Pancreas (tissue), 10 donors: Measurements from ENCODE around the gene TMEM42. TPM values are rescaled to one million over a fixed set of nuclear protein-coding genes. Genes with fewer than 3 reads are reported as not detected.

ENCODE experiments used
- ATAC-seq, 4 donors: fragments of 200-7000 bp; cut with Tn5 transposase; one replicate each; pipeline versions ENCODE4 v1.8.0 to v1.9.1; 2020; ENCODE audit warnings: mild to moderate bottlenecking in 4 of 4, moderate library complexity in 4 of 4
- DNase-seq, 6 donors: peaks; one replicate each; pipeline ENCODE4 v3.0.0-alpha.2; 2020
- FAIRE-seq: peaks from 2 replicates; lab custom pipeline; 2012; peaks lifted over from hg19 to GRCh38; lab: Jason Lieb, UNC
- H3K27ac ChIP-seq, 4 donors: fragments of 200-600 bp; sonication (generic); 1 replicate in 3 of 4; 2 replicates in 1 of 4; pipeline versions ENCODE4 v1.5.0 to v1.8.0; 2020
- H3K27me3 ChIP-seq, 4 donors: fragments of 200-600 bp; one replicate each; pipeline ENCODE4 v1.8.0; 2021
- H3K36me3 ChIP-seq, 3 donors: fragments of 200-600 bp; sonication (generic) in 1 of 3; one replicate each; pipeline versions ENCODE4 v1.5.0 to v1.8.0; 2020 to 2021
- H3K4me1 ChIP-seq, 3 donors: fragments of 200-600 bp; one replicate each; pipeline ENCODE4 v1.8.0; 2021
- H3K4me3 ChIP-seq, 4 donors: fragments of 200-600 bp; sonication (generic) in 2 of 4; one replicate each; pipeline versions ENCODE4 v1.5.0 to v1.8.0; 2020 to 2021
- H3K9me3 ChIP-seq, 4 donors: fragments of 200-600 bp; one replicate each; pipeline ENCODE4 v1.8.0; 2021
- CTCF ChIP-seq, 4 donors: fragments of 200-600 bp; sonication (generic) in 3 of 4; IDR thresholded peaks; one replicate each; pipeline versions ENCODE4 v1.5.0 to v1.8.0; 2021; ENCODE audit warnings: antibody characterized with exemption in 4 of 4
- WGBS, 2 donors: extraction: QIAGEN DNeasy Blood & Tissue Kit; methylation state at CpG; one replicate each; pipeline ENCODE4 v1.1.7; 2013; 5-methylcytosine and 5-hydroxymethylcytosine counted together
- intact Hi-C, 3 donors: fragments of 100-400 bp; cut with DNase I; formaldehyde crosslinking; loops; one replicate each; pipeline versions ENCODE4 v1.11.1 to v1.14.2; 2022
- polyA plus RNA-seq, 2 donors: library from polyadenylated mRNA; stranded (reverse); fragments of 200-250 nt; gene quantifications; one replicate each; pipeline ENCODE4 v1.2.3, GENCODE V29; 2013
- total RNA-seq, 6 donors: library from RNA; stranded (reverse); fragmentation: NEBNext Ultra II Directional in 4 of 6; extraction: Animal tissue kit (Norgen Biotek cat#: 25700) in 4 of 6; gene quantifications; one replicate each; pipeline versions ENCODE4 v1.2.1 to v1.2.4, GENCODE V29; 2021 to 2023
- donor health status: healthy with polysubstance abuse.
- donor health status: DM: no; HTN: no; CAD: no; lungs with moderate emphysema.
- donor health status: DM: no; HTN: no; CAD: no.
- donor health status: control.
- donor health status: control.
- donor health status: Bipolar disorder and iron deficiency.
- donor health status: DM: yes; HTN: yes; CAD: no.
- donor health status: DM: no; HTN: no; CAD: no.
- donor health status: DM: no; HTN: no; CAD: no.
- donor health status: DM: yes; HTN: yes; CAD: no.

Gene TMEM42
- total and polyA plus RNA-seq, 8 donors = 4.3 to 20.0 (median 6.5) TPM

GRCh38 chr3:44896440-44896839 lies 34.7 kb downstream of the TMEM42 start:
- Histone ChIP-seq H3K4me3 (no peak overlapping the region), H3K27ac (no peak overlapping the region), H3K9me3 (no peaks in the 10 kb centered on the region), H3K27me3 (no peaks in the 10 kb centered on the region), H3K4me1 (no peaks in the 10 kb centered on the region), H3K36me3 (no peaks in the 10 kb centered on the region)
- TF ChIP-seq CTCF (IDR thresholded peaks at IDR 0.05) = no peak
- FAIRE-seq (no peak), ATAC-seq (no peak), DNase-seq (no peak)
- WGBS, 2 donors = 82 to 89% methylated on average over 2 of the region's 2 CpGs
- intact Hi-C loops = no loop called here

- intact Hi-C loops = no loop called here
- no peak for FAIRE-seq
- WGBS, 2 donors = 55 to 65% methylated on average over 13 of the region's 13 CpGs
These were observed 38.1 kb downstream of the TMEM42 start for GRCh38 chr3:44899683-44900367.

DNA sequence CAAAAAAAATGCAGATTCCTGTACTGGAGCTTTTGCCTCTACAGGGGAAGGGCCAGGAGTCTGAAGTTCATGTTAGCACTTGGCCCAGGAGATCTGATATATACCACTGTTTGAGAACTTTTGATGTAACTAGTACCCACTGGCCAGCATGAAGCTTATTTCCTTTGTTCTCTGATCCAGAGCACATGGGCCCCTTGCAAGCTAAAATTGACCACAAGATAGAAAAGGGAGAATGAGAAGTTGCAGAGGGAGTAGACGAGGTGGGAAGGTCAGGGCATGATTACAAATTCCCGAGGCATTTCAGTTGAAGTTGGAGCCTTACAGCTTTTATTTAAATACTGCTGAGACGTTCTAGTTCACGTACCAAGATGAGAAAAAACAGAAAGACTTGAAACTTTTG lies 40.9 kb downstream of the TMEM42 start:
- intact Hi-C loops = no loop called here
- H3K36me3 ChIP-seq = no peaks in the 10 kb centered on the region
- WGBS, 2 donors = 39 to 56% methylated on average over 4 of the region's 4 CpGs
- FAIRE-seq = no peak
- no peak for ATAC-seq
- no peak overlapping the region for H3K4me3 ChIP-seq
- H3K27ac ChIP-seq = no peak overlapping the region
- TF ChIP-seq CTCF (IDR thresholded peaks at IDR 0.05) = no peak
- no peaks in the 10 kb centered on the region for H3K9me3 ChIP-seq
- no peaks in the 10 kb centered on the region for H3K4me1 ChIP-seq
- no peak for DNase-seq
- H3K27me3 ChIP-seq = no peaks in the 10 kb centered on the region

More at GRCh38 chr3:44899683-44900367, 38.1 kb downstream of the TMEM42 start:
- DNase-seq (no peak), ATAC-seq (no peak)
- no peak for TF ChIP-seq CTCF (IDR thresholded peaks at IDR 0.05)
- Histone ChIP-seq H3K36me3 (no peaks in the 10 kb centered on the region), H3K4me3 (no peak overlapping the region), H3K9me3 (no peaks in the 10 kb centered on the region), H3K27me3 (no peaks in the 10 kb centered on the region), H3K27ac (no peak overlapping the region), H3K4me1 (no peaks in the 10 kb centered on the region)

DNA sequence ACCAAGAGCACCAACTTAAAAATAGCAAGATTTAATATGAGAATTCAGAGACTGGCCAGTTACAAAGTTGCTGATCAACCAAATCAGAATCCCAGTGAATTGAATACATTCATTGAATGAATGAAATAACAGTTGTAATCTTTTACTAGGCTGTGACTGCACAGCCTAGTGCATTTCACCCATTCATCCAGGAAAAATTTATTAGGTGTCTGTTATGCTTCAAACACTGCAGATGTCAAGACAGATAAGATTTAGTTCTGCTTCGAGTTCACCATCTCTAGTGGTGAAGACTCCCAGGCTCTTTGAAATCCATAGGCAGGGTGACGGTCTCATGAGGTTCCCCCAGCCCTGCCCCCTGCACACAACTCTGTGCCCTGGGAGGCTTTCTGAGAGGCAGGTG lies 41.6 kb downstream of the TMEM42 start:
- ATAC-seq (no peak), DNase-seq (no peak), FAIRE-seq (no peak)
- H3K9me3 ChIP-seq = no peaks in the 10 kb centered on the region
- H3K27ac ChIP-seq = no peak overlapping the region
- no peaks in the 10 kb centered on the region for H3K36me3 ChIP-seq
- H3K27me3 ChIP-seq = no peaks in the 10 kb centered on the region
- 30 to 49% methylated on average over 2 of the region's 2 CpGs for WGBS, 2 donors
- no peaks in the 10 kb centered on the region for H3K4me1 ChIP-seq
- intact Hi-C loops = no loop called here
- H3K4me3 ChIP-seq = no peak overlapping the region
- TF ChIP-seq CTCF (IDR thresholded peaks at IDR 0.05) = no peak

DNA sequence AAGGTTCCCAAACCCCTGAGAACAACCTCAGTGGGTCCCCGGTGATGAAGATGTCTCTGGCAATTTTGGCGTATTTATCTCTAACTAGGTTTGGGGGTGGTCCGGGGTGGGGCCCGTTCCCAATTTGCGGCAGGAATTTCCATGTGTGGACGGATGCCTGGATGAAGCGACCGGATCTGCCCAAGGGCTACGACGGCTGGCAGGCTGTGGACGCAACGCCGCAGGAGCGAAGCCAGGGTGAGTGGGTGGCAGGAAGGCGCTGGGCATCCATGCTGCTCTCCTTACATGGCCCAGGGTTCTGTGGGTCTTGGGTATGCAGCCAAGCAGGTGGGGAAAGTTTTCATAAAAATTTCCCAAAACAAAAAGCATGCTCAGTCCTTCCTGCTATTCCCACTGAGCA lies 42.0 kb downstream of the TMEM42 start:
- no peak for TF ChIP-seq CTCF (IDR thresholded peaks at IDR 0.05)
- no peak for DNase-seq
- Histone ChIP-seq H3K4me1 (no peaks in the 10 kb centered on the region), H3K4me3 (no peak overlapping the region), H3K27ac (no peak overlapping the region), H3K36me3 (no peaks in the 10 kb centered on the region), H3K27me3 (no peaks in the 10 kb centered on the region), H3K9me3 (no peaks in the 10 kb centered on the region)
- intact Hi-C loops = no loop called here
- ATAC-seq = no peak
- no peak for FAIRE-seq
- WGBS, 2 donors = 82 to 88% methylated on average over 15 of the region's 15 CpGs
